Testis (tissue), 2 donors: ENCODE data around the gene ABCC11.

Experiments used
- POLR2A ChIP-seq: fragments of 450-650 bp; IDR thresholded peaks from one replicate; pipeline ENCODE4 v1.6.1; 2017; ENCODE audit warnings: antibody characterized with exemption, mild to moderate bottlenecking, moderate library complexity
- TF ChIP-seq, protein P1 (sequence below), 3 experiments: fragments of 450-650 bp in 2 of 3; fragments of 200-600 bp in 1 of 3; sonication (generic) in 1 of 3; IDR thresholded peaks; one replicate each; pipeline ENCODE4 v1.5.1; 2016 to 2019; ENCODE audit warnings: antibody characterized with exemption in 3 of 3, mild to moderate bottlenecking in 2 of 3, moderate library complexity in 1 of 3

DNA sequence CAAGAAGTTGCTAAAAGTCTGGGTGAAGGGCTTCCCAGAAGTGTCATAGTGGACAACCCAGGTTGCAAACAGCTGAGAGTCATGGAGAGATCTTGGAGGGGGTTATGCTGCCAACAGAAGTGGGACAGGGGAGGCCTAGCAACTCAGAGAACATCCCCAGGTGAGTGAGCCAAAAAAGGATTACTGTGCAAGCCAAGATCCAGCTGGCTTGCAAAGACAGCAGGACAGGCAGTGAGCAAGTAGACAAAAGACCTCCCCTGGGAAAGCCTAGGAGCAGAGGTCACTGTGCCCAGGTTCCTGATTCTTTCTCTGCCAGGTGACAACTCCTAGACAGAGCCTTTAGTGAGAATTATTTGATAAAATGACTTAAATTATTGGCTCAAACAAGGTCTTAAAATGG lies 12.7 kb downstream of the ABCC11 start:
- no peak for TF ChIP-seq POLR2A
- TF ChIP-seq, protein P1, sequence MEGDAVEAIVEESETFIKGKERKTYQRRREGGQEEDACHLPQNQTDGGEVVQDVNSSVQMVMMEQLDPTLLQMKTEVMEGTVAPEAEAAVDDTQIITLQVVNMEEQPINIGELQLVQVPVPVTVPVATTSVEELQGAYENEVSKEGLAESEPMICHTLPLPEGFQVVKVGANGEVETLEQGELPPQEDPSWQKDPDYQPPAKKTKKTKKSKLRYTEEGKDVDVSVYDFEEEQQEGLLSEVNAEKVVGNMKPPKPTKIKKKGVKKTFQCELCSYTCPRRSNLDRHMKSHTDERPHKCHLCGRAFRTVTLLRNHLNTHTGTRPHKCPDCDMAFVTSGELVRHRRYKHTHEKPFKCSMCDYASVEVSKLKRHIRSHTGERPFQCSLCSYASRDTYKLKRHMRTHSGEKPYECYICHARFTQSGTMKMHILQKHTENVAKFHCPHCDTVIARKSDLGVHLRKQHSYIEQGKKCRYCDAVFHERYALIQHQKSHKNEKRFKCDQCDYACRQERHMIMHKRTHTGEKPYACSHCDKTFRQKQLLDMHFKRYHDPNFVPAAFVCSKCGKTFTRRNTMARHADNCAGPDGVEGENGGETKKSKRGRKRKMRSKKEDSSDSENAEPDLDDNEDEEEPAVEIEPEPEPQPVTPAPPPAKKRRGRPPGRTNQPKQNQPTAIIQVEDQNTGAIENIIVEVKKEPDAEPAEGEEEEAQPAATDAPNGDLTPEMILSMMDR (IDR thresholded peaks at IDR 0.05), result no peak
